CD8-positive, alpha-beta memory T cell (primary cell): ENCODE measurements around the gene PDE9A. TPM values are rescaled to one million over a fixed set of nuclear protein-coding genes. Genes with fewer than 3 reads are reported as not detected.

ENCODE experiments used
- CTCF ChIA-PET: fragments of 350-600 bp; sonication (Branson Sonifier 250); formaldehyde crosslinking; loops from one replicate; lab custom pipeline; 2021; ENCODE audit warnings: antibody characterized with exemption; lab: Charles Lee
- POLR2A ChIA-PET: fragments of 350-600 bp; sonication (Branson Sonifier 250); formaldehyde crosslinking; loops from one replicate; lab custom pipeline; 2021; ENCODE audit warnings: antibody characterized with exemption; lab: Charles Lee
- DNase-seq, 5 donors: peaks; one replicate each; pipeline versions ENCODE4 v3.0.0 to v3.0.0-alpha.2; 2020 to 2022; ENCODE audit warnings: mixed read lengths in 1 of 5
- H3K27ac ChIP-seq: one replicate; pipeline ENCODE4 v1.7.0; 2013; ENCODE audit warnings: low read depth, mild to moderate bottlenecking, low read length, moderate library complexity
- H3K27me3 ChIP-seq: 2 replicates; pipeline ENCODE4 v1.7.0; 2013; ENCODE audit warnings: low read length, mild to moderate bottlenecking; ENCODE audit not compliant: insufficient read depth, poor library complexity, severe bottlenecking
- H3K36me3 ChIP-seq: 2 replicates; pipeline ENCODE4 v1.7.0; 2013; ENCODE audit warnings: mild to moderate bottlenecking, low read length, moderate library complexity; ENCODE audit not compliant: insufficient read depth
- H3K4me1 ChIP-seq: 2 replicates; pipeline ENCODE4 v1.7.0; 2013; ENCODE audit warnings: mild to moderate bottlenecking, low read length, moderate library complexity; ENCODE audit not compliant: insufficient read depth
- H3K4me3 ChIP-seq: 2 replicates; pipeline ENCODE4 v1.7.0; 2013; ENCODE audit warnings: mild to moderate bottlenecking, low read length
- H3K9me3 ChIP-seq: 2 replicates; pipeline ENCODE4 v1.7.0; 2013; ENCODE audit warnings: mild to moderate bottlenecking, low read length
- H3K27ac Mint-ChIP-seq, 8 donors: one replicate each; pipeline ENCODE4 v1.8.0; 2020 to 2021; ENCODE audit warnings: mixed read lengths in 8 of 8, mild to moderate bottlenecking in 6 of 8, inconsistent platforms in 3 of 8, moderate library complexity in 3 of 8
- H3K27me3 Mint-ChIP-seq, 2 donors: one replicate each; pipeline ENCODE4 v1.8.0; 2020 to 2021; ENCODE audit warnings: mixed read lengths in 2 of 2, mild to moderate bottlenecking in 1 of 2, moderate library complexity in 1 of 2
- H3K36me3 Mint-ChIP-seq, 3 donors: one replicate each; pipeline ENCODE4 v1.8.0; 2020 to 2021; ENCODE audit warnings: mixed read lengths in 3 of 3, inconsistent platforms in 1 of 3, mild to moderate bottlenecking in 1 of 3
- H3K4me1 Mint-ChIP-seq, 3 donors: one replicate each; pipeline ENCODE4 v1.8.0; 2020 to 2021; ENCODE audit warnings: mixed read lengths in 3 of 3, inconsistent platforms in 1 of 3, mild to moderate bottlenecking in 1 of 3
- H3K4me3 Mint-ChIP-seq, 7 donors: one replicate each; pipeline ENCODE4 v1.8.0; 2020 to 2021; ENCODE audit warnings: mixed read lengths in 7 of 7, mild to moderate bottlenecking in 6 of 7, moderate library complexity in 4 of 7, inconsistent platforms in 2 of 7
- H3K9me3 Mint-ChIP-seq, 5 donors: one replicate each; pipeline ENCODE4 v1.8.0; 2020 to 2022; ENCODE audit warnings: mixed read lengths in 5 of 5, mild to moderate bottlenecking in 3 of 5, moderate library complexity in 2 of 5, inconsistent platforms in 1 of 5
- polyA plus RNA-seq: library from polyadenylated mRNA; unstranded; fragments of 300-500 nt; fragmentation: Illumina TruSeq; gene quantifications from one replicate; pipeline ENCODE4 v1.2.3, GENCODE V29; 2021
- total RNA-seq, 2 experiments: library from RNA; stranded (reverse); gene quantifications; one replicate each; pipeline ENCODE4 v1.2.3, GENCODE V29; 2021

PDE9A gene
- total and polyA plus RNA-seq, 3 experiments from 2014 or later, result 1.5 to 2.6 (median 1.7) TPM

GRCh38 chr21:42640486-42640885, 12.9 kb upstream of the PDE9A start:
- Mint-ChIP-seq H3K27me3 (peaks cover 10 to 23% of the 10 kb centered on the region in 2 donors), H3K9me3 (no peaks in the 10 kb centered on the region), H3K4me3 (no peak overlapping the region), H3K36me3 (no peaks in the 10 kb centered on the region), H3K27ac (no peak overlapping the region), H3K4me1 (no peaks in the 10 kb centered on the region)
- no peaks in the 10 kb centered on the region for H3K36me3 ChIP-seq
- H3K27me3 ChIP-seq, result peaks cover 6% of the 10 kb centered on the region
- ChIA-PET POLR2A (no interaction called here), CTCF (interaction anchor here (1.0 to 1.3 kb wide), 2 partner anchors 15 to 177 kb away, joined by 3 read pairs; no protein-coding TSS in a partner anchor)
- no peaks in the 10 kb centered on the region for H3K4me1 ChIP-seq
- H3K4me3 ChIP-seq, result no peak overlapping the region
- no peak overlapping the region for H3K27ac ChIP-seq
- DNase-seq, result no peak
- H3K9me3 ChIP-seq, result no peaks in the 10 kb centered on the region

DNA sequence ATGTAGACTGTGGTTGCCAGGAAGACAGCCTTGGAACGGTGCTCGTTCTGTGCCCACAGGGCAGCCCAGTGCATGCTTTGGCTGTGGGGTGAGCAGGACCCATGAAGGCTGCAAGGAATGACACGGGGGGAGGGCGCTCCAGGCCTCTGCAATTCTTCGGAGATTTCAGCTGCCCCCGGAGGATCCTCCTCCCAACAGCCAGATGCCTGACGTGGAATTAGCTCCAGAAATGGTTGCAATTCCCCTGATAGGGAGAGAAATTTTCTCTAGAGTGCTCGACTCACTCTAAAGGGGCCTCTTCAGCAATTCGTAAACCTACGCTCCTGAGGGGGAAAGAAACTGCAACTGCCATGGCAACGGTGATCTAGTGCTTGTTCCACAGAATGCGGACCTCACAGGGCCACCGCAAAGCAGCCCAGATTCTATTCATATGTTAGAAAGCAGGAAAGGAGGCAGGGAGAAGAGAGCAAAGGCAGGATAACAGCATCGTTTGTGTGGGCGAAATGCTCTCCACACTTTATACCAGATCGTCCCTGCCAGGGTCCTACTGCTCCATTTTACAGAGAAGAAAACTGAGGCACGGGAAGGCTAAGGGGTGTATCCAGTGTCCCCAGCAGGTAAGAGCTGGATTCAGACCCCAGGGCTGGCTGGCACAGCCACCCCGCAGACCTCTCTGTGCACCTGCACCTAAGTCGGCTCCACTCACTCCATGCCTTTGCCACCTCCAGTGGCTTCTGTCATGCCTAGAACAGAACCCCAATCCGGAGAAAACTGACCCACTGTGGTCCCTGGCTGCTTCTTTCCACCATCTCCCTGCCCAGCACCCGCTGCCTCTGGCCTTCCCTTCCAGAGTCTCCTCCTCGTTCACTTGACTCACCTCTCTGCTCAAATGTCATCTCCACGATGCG, 11.9 kb upstream of the PDE9A start:
- Mint-ChIP-seq H3K27ac (no peak overlapping the region), H3K27me3 (peaks cover 10 to 23% of the 10 kb centered on the region in 2 donors), H3K4me1 (no peaks in the 10 kb centered on the region), H3K9me3 (no peaks in the 10 kb centered on the region), H3K36me3 (no peaks in the 10 kb centered on the region), H3K4me3 (no peak overlapping the region)
- no peaks in the 10 kb centered on the region for H3K9me3 ChIP-seq
- ChIA-PET CTCF (interaction anchor here (0.8 to 1.3 kb wide), 3 partner anchors 11 to 176 kb away, joined by 3 read pairs; no protein-coding TSS in a partner anchor), POLR2A (no interaction called here)
- no peak overlapping the region for H3K27ac ChIP-seq
- DNase-seq, result peak in 1 of 5 donors; percentile 18
- peaks cover 6% of the 10 kb centered on the region for H3K27me3 ChIP-seq
- H3K4me3 ChIP-seq, result no peak overlapping the region
- no peaks in the 10 kb centered on the region for H3K4me1 ChIP-seq
- no peaks in the 10 kb centered on the region for H3K36me3 ChIP-seq

- Histone ChIP-seq H3K36me3 (no peaks in the 10 kb centered on the region), H3K4me1 (no peaks in the 10 kb centered on the region), H3K27ac (no peak overlapping the region), H3K9me3 (no peaks in the 10 kb centered on the region), H3K27me3 (peaks cover 6% of the 10 kb centered on the region), H3K4me3 (no peak overlapping the region)
- Mint-ChIP-seq H3K4me1 (no peaks in the 10 kb centered on the region), H3K27me3 (peaks cover 10 to 23% of the 10 kb centered on the region in 2 donors), H3K27ac (no peak overlapping the region), H3K36me3 (no peaks in the 10 kb centered on the region), H3K4me3 (no peak overlapping the region), H3K9me3 (no peaks in the 10 kb centered on the region)
- POLR2A ChIA-PET, result no interaction called here
- CTCF ChIA-PET, result interaction anchor here (0.8 kb wide), 1 partner anchor 11 kb away, joined by 3 read pairs; no protein-coding TSS in a partner anchor
- DNase-seq, result no peak
Measured at GRCh38 chr21:42642219-42642745, 11.1 kb upstream of the PDE9A start.

DNA sequence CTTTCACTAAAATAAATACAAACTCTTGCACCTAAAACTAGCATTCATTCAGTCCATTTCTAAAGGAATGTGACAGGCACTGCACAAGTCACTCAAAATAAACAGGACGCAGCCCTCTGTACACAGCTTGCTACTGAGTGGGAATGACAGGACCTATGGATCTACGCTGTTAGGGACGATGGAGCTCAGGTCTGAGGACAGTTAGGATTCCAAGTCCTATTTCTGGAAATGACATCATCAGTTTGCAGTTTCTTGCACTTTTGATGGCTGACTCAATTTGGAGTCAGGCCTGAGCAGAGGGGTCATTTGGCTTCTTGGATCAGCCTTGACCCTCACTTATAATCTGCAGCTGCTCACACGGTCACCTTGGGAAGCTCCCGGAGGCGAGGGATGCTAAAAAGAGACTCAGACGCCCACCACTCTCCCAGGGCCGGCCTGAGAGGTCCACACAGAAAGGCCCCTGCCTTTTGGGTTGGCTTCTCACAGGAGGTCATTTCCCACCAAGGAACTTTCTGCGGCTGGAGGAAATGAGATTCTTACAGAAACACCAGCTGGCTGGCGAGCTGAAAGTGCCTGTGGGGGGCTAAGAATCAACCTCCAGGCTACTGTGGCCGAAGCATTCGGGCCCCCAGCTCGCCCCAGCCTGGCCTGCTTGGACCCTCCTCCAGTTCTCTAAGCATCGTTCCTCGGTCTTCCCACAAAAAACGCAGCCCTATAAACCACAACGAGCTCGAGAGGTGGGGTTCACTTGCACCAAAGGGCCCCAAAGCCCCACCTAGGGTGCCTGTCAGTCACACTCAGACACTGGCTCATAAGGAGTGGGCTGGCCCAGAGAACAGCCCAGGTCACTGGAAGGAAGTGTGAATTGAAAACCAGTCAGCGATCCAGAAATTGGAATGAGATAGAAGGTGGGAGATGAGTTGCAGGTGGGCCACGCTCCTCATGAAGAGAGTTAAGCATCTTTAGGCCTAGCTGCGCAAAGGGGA, 8.9 kb upstream of the PDE9A start:
- H3K4me1 Mint-ChIP-seq, result no peaks in the 10 kb centered on the region
- H3K9me3 Mint-ChIP-seq, result no peaks in the 10 kb centered on the region
- peak in 1 of 5 donors; percentile 26 for DNase-seq
- no peaks in the 10 kb centered on the region for H3K36me3 Mint-ChIP-seq
- H3K27ac Mint-ChIP-seq, result no peak overlapping the region
- no peaks in the 10 kb centered on the region for H3K9me3 ChIP-seq
- peaks cover 9 to 23% of the 10 kb centered on the region in 2 donors for H3K27me3 Mint-ChIP-seq
- no peaks in the 10 kb centered on the region for H3K36me3 ChIP-seq
- no peak overlapping the region for H3K4me3 ChIP-seq
- POLR2A ChIA-PET, result no interaction called here
- H3K27me3 ChIP-seq, result peaks cover 6% of the 10 kb centered on the region
- no peak overlapping the region for H3K4me3 Mint-ChIP-seq
- H3K27ac ChIP-seq, result no peak overlapping the region
- CTCF ChIA-PET, result interaction anchor here (0.8 kb wide), 1 partner anchor 172 kb away, joined by 3 read pairs; no protein-coding TSS in a partner anchor
- H3K4me1 ChIP-seq, result no peaks in the 10 kb centered on the region

- no peak overlapping the region for H3K27ac ChIP-seq
- Mint-ChIP-seq H3K36me3 (no peaks in the 10 kb centered on the region), H3K4me1 (no peaks in the 10 kb centered on the region), H3K4me3 (no peak overlapping the region), H3K9me3 (no peaks in the 10 kb centered on the region), H3K27me3 (peaks cover 10 to 18% of the 10 kb centered on the region in 2 donors), H3K27ac (no peak overlapping the region)
- POLR2A ChIA-PET, result no interaction called here
- H3K4me1 ChIP-seq, result no peaks in the 10 kb centered on the region
- CTCF ChIA-PET, result no interaction called here
- H3K9me3 ChIP-seq, result no peaks in the 10 kb centered on the region
- peak in 1 of 5 donors; percentile 23 for DNase-seq
- no peak overlapping the region for H3K4me3 ChIP-seq
- H3K36me3 ChIP-seq, result no peaks in the 10 kb centered on the region
- no peaks in the 10 kb centered on the region for H3K27me3 ChIP-seq
Measured at GRCh38 chr21:42645211-42646075, 8.0 kb upstream of the PDE9A start.

- Histone ChIP-seq H3K27ac (no peak overlapping the region), H3K27me3 (no peaks in the 10 kb centered on the region), H3K4me3 (no peak overlapping the region), H3K9me3 (no peaks in the 10 kb centered on the region), H3K36me3 (no peaks in the 10 kb centered on the region), H3K4me1 (no peaks in the 10 kb centered on the region)
- ChIA-PET POLR2A (no interaction called here), CTCF (no interaction called here)
- DNase-seq, result peak in 1 of 5 donors; percentile 37
- Mint-ChIP-seq H3K36me3 (no peaks in the 10 kb centered on the region), H3K9me3 (no peaks in the 10 kb centered on the region), H3K27ac (no peak overlapping the region), H3K4me1 (no peaks in the 10 kb centered on the region), H3K27me3 (peaks cover 9 to 18% of the 10 kb centered on the region in 2 donors), H3K4me3 (no peak overlapping the region)
Measured at GRCh38 chr21:42646076-42646825, 7.2 kb upstream of the PDE9A start.

GRCh38 chr21:42646836-42647235, 6.6 kb upstream of the PDE9A start:
- Mint-ChIP-seq H3K36me3 (no peaks in the 10 kb centered on the region), H3K27me3 (peaks cover 14 to 19% of the 10 kb centered on the region in 2 donors), H3K4me3 (no peak overlapping the region), H3K27ac (no peak overlapping the region), H3K4me1 (peaks cover 0 to under 1% (median 0%) of the 10 kb centered on the region in 3 donors), H3K9me3 (no peaks in the 10 kb centered on the region)
- POLR2A ChIA-PET, result no interaction called here
- no peaks in the 10 kb centered on the region for H3K9me3 ChIP-seq
- no peak overlapping the region for H3K27ac ChIP-seq
- H3K4me1 ChIP-seq, result no peaks in the 10 kb centered on the region
- H3K36me3 ChIP-seq, result no peaks in the 10 kb centered on the region
- peaks cover under 1% of the 10 kb centered on the region for H3K27me3 ChIP-seq
- no peak overlapping the region for H3K4me3 ChIP-seq
- peak in 1 of 5 donors; percentile 29 for DNase-seq
- CTCF ChIA-PET, result no interaction called here
